Measurements from ENCODE around the gene ZBED4. TPM values are rescaled to one million over a fixed set of nuclear protein-coding genes. Genes with fewer than 3 reads are reported as not detected.

The ZBED4 gene
- total RNA-seq, 1 donor from 2014 or later = 36.5 TPM

- Mint-ChIP-seq H3K27ac (no peak overlapping the region), H3K36me3 (ENCODE audit: insufficient read depth) (peaks cover 82% of the 10 kb centered on the region), H3K4me3 (ENCODE audit: low read depth) (no peak overlapping the region), H3K4me1 (ENCODE audit: low read depth) (no peaks in the 10 kb centered on the region), H3K9me3 (ENCODE audit: low read depth) (peaks cover 8% of the 10 kb centered on the region), H3K27me3 (no peaks in the 10 kb centered on the region)
- TF ChIP-seq, protein P1, sequence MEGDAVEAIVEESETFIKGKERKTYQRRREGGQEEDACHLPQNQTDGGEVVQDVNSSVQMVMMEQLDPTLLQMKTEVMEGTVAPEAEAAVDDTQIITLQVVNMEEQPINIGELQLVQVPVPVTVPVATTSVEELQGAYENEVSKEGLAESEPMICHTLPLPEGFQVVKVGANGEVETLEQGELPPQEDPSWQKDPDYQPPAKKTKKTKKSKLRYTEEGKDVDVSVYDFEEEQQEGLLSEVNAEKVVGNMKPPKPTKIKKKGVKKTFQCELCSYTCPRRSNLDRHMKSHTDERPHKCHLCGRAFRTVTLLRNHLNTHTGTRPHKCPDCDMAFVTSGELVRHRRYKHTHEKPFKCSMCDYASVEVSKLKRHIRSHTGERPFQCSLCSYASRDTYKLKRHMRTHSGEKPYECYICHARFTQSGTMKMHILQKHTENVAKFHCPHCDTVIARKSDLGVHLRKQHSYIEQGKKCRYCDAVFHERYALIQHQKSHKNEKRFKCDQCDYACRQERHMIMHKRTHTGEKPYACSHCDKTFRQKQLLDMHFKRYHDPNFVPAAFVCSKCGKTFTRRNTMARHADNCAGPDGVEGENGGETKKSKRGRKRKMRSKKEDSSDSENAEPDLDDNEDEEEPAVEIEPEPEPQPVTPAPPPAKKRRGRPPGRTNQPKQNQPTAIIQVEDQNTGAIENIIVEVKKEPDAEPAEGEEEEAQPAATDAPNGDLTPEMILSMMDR (IDR thresholded peaks at IDR 0.05; ENCODE audit: unreplicated experiment) = no peak
- no peak for DNase-seq (ENCODE audit: low spot score, unreplicated experiment)
Measured at GRCh38 chr22:49887064-49887451, 33.4 kb downstream of the ZBED4 start.

GRCh38 chr22:49887702-49888101, 34.1 kb downstream of the ZBED4 start:
- TF ChIP-seq, protein P1 (IDR thresholded peaks at IDR 0.05; ENCODE audit: unreplicated experiment) = no peak
- H3K27ac Mint-ChIP-seq = no peak overlapping the region
- DNase-seq (ENCODE audit: low spot score, unreplicated experiment) = no peak
- no peak overlapping the region for H3K4me3 Mint-ChIP-seq (ENCODE audit: low read depth)
- peaks cover 8% of the 10 kb centered on the region for H3K9me3 Mint-ChIP-seq (ENCODE audit: low read depth)
- no peaks in the 10 kb centered on the region for H3K27me3 Mint-ChIP-seq
- H3K36me3 Mint-ChIP-seq (ENCODE audit: insufficient read depth) = peaks cover 84% of the 10 kb centered on the region
- H3K4me1 Mint-ChIP-seq (ENCODE audit: low read depth) = no peaks in the 10 kb centered on the region

- Mint-ChIP-seq H3K36me3 (ENCODE audit: insufficient read depth) (peaks cover 84% of the 10 kb centered on the region), H3K9me3 (ENCODE audit: low read depth) (peaks cover 12% of the 10 kb centered on the region), H3K4me3 (ENCODE audit: low read depth) (no peak overlapping the region), H3K27me3 (no peaks in the 10 kb centered on the region), H3K27ac (no peak overlapping the region), H3K4me1 (ENCODE audit: low read depth) (no peaks in the 10 kb centered on the region)
- TF ChIP-seq, protein P1 (IDR thresholded peaks at IDR 0.05; ENCODE audit: unreplicated experiment) = no peak
- no peak for DNase-seq (ENCODE audit: low spot score, unreplicated experiment)
Measured at GRCh38 chr22:49889071-49889470, 35.4 kb downstream of the ZBED4 start.

- DNase-seq (ENCODE audit: low spot score, unreplicated experiment) = no peak
- TF ChIP-seq, protein P1 (IDR thresholded peaks at IDR 0.05; ENCODE audit: unreplicated experiment) = no peak
- Mint-ChIP-seq H3K36me3 (ENCODE audit: insufficient read depth) (peaks cover 66% of the 10 kb centered on the region), H3K9me3 (ENCODE audit: low read depth) (peaks cover 12% of the 10 kb centered on the region), H3K4me1 (ENCODE audit: low read depth) (no peaks in the 10 kb centered on the region), H3K4me3 (ENCODE audit: low read depth) (no peak overlapping the region), H3K27me3 (no peaks in the 10 kb centered on the region), H3K27ac (no peak overlapping the region)
Measured at GRCh38 chr22:49892226-49892899, 38.7 kb downstream of the ZBED4 start.

DNA sequence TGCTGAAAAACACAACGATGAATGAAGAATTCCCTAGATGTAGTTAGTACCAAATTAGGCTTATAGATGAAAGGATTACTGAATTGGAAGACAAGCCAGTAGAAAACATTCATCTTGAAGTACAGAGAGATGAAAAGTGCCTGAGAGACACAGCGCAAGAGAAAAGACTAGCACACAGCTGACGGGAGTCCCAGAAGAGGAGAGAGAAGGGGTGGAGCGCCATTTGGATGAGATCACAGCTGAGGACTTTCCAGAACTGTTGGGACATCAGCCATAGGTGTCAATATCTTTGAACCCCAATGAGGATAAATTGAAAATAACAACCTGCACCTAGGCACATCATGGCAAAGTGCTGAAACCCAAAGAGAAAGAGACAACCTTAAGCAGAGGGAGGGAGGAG, 39.4 kb downstream of the ZBED4 start:
- peaks cover 62% of the 10 kb centered on the region for H3K36me3 Mint-ChIP-seq (ENCODE audit: insufficient read depth)
- no peaks in the 10 kb centered on the region for H3K4me1 Mint-ChIP-seq (ENCODE audit: low read depth)
- TF ChIP-seq, protein P1 (IDR thresholded peaks at IDR 0.05; ENCODE audit: unreplicated experiment) = no peak
- no peak overlapping the region for H3K4me3 Mint-ChIP-seq (ENCODE audit: low read depth)
- H3K27me3 Mint-ChIP-seq = no peaks in the 10 kb centered on the region
- H3K9me3 Mint-ChIP-seq (ENCODE audit: low read depth) = peaks cover 12% of the 10 kb centered on the region
- peak overlapping the region; percentile 1 for H3K27ac Mint-ChIP-seq
- DNase-seq (ENCODE audit: low spot score, unreplicated experiment) = no peak

All from progenitor cell of endocrine pancreas (in vitro differentiated cells).